Colonic mucosa (tissue), 4 donors: ENCODE data around the gene NINJ1. TPM values are rescaled to one million over a fixed set of nuclear protein-coding genes. Genes with fewer than 3 reads are reported as not detected.

Experiments
- DNase-seq: peaks from one replicate; pipeline ENCODE4 v3.0.0-alpha.2; 2020
- H3K27ac ChIP-seq: fragments of 200-600 bp; one replicate; pipeline ENCODE4 v1.8.0; 2021
- H3K27me3 ChIP-seq: fragments of 200-600 bp; one replicate; pipeline ENCODE4 v1.8.0; 2021
- H3K36me3 ChIP-seq: fragments of 200-600 bp; one replicate; pipeline ENCODE4 v1.8.0; 2021
- H3K4me1 ChIP-seq: fragments of 200-600 bp; one replicate; pipeline ENCODE4 v1.8.0; 2021; ENCODE audit warnings: mild to moderate bottlenecking
- H3K4me3 ChIP-seq: fragments of 200-600 bp; one replicate; pipeline ENCODE4 v1.8.0; 2021
- H3K9ac ChIP-seq, 2 donors: one replicate each; pipeline ENCODE4 v1.7.0; 2013; ENCODE audit warnings: control low read depth in 2 of 2, low read depth in 2 of 2, low read length in 2 of 2
- H3K9me3 ChIP-seq: fragments of 200-600 bp; one replicate; pipeline ENCODE4 v1.8.0; 2021
- CTCF ChIP-seq: fragments of 200-600 bp; IDR thresholded peaks from one replicate; pipeline ENCODE4 v1.8.0; 2022; ENCODE audit warnings: antibody characterized with exemption, mild to moderate bottlenecking
- intact Hi-C: fragments of 100-400 bp; cut with DNase I; formaldehyde crosslinking; loops from one replicate; pipeline ENCODE4 v1.14.1; 2022
- total RNA-seq, 2 donors: library from RNA; stranded (reverse); fragmentation: NEBNext Ultra II Directional in 1 of 2; extraction: Animal tissue kit (Norgen Biotek cat#: 25700) in 1 of 2; gene quantifications; one replicate each; pipeline ENCODE4 v1.2.1, GENCODE V29; 2021
- donor health status: healthy.
- donor health status: DM: no; HTN: no; CAD: no.
- donor health status: DM: no; HTN: no; CAD: no.

Gene NINJ1
- total RNA-seq, 2 donors from 2014 or later, result 24.5 to 29.4 TPM

- Histone ChIP-seq H3K4me1 (peaks cover 26% of the 10 kb centered on the region), H3K9ac (no peak overlapping the region), H3K27me3 (no peaks in the 10 kb centered on the region), H3K9me3 (no peaks in the 10 kb centered on the region), H3K27ac (peak overlapping the region; percentile 7), H3K36me3 (no peaks in the 10 kb centered on the region), H3K4me3 (no peak overlapping the region)
- TF ChIP-seq CTCF, result no peak
- intact Hi-C loops, result no loop called here
- no peak for DNase-seq
These were observed 4.2 kb downstream of the NINJ1 start for GRCh38 chr9:93129691-93130500.

GRCh38 chr9:93129286-93129685 is 4.8 kb downstream of the NINJ1 start:
- H3K9ac ChIP-seq, result no peak overlapping the region
- H3K4me1 ChIP-seq, result peaks cover 20% of the 10 kb centered on the region
- peak overlapping the region; percentile 7 for H3K27ac ChIP-seq
- no peaks in the 10 kb centered on the region for H3K9me3 ChIP-seq
- no peak overlapping the region for H3K4me3 ChIP-seq
- no peak for TF ChIP-seq CTCF
- no peaks in the 10 kb centered on the region for H3K36me3 ChIP-seq
- DNase-seq, result no peak
- intact Hi-C loops, result no loop called here
- no peaks in the 10 kb centered on the region for H3K27me3 ChIP-seq

GRCh38 chr9:93128715-93129224 is 5.3 kb downstream of the NINJ1 start:
- Histone ChIP-seq H3K9ac (no peak overlapping the region), H3K4me3 (no peak overlapping the region), H3K4me1 (peaks cover 20% of the 10 kb centered on the region), H3K27ac (no peak overlapping the region), H3K27me3 (no peaks in the 10 kb centered on the region), H3K9me3 (no peaks in the 10 kb centered on the region), H3K36me3 (no peaks in the 10 kb centered on the region)
- no peak for DNase-seq
- intact Hi-C loops, result no loop called here
- no peak for TF ChIP-seq CTCF

- Histone ChIP-seq H3K36me3 (no peaks in the 10 kb centered on the region), H3K27ac (peak overlapping the region; percentile 44), H3K9me3 (no peaks in the 10 kb centered on the region), H3K4me3 (no peak overlapping the region), H3K9ac (no peak overlapping the region), H3K27me3 (no peaks in the 10 kb centered on the region), H3K4me1 (peaks cover 18% of the 10 kb centered on the region)
- no peak for DNase-seq
- TF ChIP-seq CTCF, result no peak
- intact Hi-C loops, result no loop called here
These were observed 5.9 kb downstream of the NINJ1 start for GRCh38 chr9:93128011-93128714.

- Histone ChIP-seq H3K36me3 (no peaks in the 10 kb centered on the region), H3K27ac (peak overlapping the region; percentile 44), H3K4me3 (no peak overlapping the region), H3K27me3 (no peaks in the 10 kb centered on the region), H3K4me1 (peaks cover 10% of the 10 kb centered on the region), H3K9ac (peak overlapping the region in 1 of 2 donors; percentile 26), H3K9me3 (no peaks in the 10 kb centered on the region)
- intact Hi-C loops, result no loop called here
- TF ChIP-seq CTCF, result no peak
- DNase-seq, result no peak
These were observed 6.6 kb downstream of the NINJ1 start for GRCh38 chr9:93127395-93127911.
